CD4-positive, alpha-beta T cell treated with Interleukin-12 subunit alpha and Interleukin-12 subunit beta, for 1 hour (primary cell): ENCODE data around the gene CCDC187.

Experiments used
- DNase-seq: peaks from one replicate; pipeline ENCODE4 v3.0.0-alpha.2; 2020

CCDC187 gene

DNA sequence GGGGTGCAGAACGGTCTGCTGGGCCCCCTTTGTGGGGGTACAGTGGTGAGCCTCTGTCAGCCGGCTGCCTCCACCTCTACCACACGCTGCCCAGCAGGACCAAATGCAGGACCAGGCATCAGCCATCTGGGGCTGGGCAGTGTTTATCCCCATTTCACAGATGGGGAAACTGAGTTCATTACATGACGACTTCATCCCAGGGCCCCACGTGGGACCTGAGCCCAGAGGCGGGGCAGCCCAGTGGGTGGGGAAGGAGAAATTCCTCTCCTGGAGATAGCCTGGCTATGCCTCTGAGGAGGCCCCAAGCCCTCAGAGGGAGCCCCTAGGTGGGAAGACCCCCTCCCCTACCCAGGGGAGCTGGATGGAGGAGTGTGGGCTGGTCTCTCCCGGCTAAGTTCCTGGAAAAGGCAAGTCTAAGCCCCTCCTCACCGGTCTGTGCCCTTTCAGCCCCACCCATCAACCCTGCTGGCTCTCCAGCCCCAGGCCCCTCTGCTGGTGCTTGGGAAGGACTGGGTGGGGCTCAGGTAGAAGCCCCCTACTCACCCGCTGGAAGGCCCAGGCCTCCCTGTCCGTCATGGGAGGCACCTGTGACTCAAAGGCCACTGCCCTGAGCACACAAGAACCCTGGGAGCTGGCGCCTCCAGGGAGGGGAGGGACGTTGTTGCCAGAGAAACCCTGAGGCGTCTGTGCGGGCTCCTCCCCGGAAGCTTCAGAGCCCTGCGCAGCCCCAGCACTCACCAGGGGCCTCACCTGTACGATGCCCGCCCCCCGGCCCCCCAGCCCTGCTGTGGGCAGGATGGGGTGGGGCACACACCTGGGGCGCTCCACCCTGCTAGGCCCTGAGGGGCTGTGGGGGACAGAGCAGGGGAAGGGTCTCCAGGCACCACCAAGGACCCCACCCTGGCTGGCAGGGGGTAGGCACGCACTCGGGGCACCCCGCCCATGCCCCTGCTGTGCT lies 7.4 kb upstream of the CCDC187 start:
- DNase-seq = peak; percentile 16

DNA sequence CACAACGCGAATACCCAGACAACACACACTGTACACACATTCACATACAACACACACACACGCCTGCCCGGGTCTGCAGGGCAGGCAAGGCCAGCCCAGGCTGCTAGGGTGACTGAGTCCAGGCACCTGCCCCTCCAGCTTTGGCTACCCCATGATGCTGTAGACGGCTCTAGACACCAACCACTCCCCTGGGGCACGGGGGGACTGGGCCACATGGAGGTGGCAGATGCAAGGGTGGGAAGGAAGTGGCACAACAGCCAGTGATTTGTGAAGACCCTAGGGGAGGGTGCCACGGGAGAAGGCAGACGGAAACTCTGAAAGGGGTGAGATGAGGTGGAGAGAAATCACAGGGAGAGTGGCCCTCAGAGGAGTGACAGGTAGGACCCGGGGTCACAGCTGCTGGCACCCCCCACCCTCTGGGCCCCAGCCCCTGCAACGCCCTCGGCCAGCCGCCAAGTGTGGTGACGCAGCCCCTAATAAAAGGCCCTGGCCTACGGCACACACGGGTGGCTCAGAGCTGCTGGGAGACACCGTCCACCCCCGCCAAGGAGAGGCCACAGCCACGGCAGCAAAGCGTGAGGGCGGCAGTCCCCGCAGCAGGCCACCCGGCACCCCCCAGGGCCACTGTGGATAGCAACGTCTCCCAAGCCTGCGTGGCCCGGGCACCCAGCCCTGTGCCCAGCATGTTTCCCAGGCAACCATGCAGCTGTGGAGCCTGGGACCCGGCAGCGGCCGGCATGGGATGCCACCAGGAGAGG lies 6.6 kb upstream of the CCDC187 start:
- DNase-seq = no peak

DNA sequence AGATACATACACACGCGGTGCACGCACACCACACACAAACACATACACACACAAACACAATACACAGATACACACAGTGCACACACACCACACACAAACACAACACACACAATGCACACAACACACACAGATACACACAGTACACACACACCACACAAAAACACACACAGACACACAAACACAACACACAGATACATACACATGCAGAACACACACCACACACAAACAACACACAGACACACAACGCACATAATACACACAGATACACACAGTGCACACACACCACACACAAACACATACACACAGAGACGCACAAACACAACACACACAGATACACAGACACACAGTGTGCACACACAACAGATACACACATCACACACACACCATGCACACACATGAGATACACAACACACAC lies 5.9 kb upstream of the CCDC187 start:
- no peak for DNase-seq

DNA sequence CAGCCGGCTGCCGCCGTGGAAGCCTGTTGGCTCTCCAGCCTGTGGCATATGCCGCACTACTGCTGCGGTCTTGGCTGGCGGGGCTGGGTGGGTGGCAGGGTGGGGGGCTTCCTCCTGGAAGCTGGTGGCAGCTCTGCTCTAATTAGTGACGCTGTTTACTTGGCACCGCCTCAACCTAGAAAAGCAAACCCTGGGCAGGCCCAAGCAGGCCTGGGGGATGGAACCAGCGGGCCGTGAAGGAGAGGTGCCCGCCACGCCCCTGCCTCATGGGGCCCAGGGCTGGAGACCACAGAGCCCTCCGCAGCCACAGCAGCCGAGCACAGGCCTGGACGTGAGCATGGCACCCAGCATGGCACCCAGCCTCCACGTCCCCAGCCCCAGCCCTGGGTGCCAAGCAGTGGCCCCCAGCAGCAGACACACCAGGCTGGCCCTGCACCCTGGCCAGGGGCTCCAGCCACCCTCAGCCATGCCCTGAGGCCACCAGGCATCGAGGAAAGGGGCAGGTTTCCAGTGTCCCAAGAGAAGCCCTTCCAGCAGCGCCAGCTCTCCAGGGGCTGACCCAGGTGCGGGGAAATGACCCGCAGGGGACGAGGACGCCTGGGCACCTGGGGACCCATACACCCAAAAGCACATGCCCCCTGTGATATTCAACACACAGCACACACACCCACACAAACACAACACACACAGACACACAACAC lies 5.4 kb upstream of the CCDC187 start:
- DNase-seq = no peak

DNA sequence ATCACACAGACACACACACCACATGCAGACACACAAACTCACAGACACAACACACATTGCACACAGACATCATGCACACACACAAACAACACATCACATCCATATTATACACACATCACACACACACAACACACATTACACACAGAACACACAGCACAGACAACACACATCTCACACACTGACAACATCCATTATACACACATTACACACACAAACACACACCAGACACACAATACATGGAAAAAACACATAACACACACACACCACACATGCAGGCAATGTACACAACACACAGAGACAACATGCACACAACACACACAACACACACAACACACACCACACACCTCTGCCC lies 4.8 kb upstream of the CCDC187 start:
- DNase-seq = no peak

DNA sequence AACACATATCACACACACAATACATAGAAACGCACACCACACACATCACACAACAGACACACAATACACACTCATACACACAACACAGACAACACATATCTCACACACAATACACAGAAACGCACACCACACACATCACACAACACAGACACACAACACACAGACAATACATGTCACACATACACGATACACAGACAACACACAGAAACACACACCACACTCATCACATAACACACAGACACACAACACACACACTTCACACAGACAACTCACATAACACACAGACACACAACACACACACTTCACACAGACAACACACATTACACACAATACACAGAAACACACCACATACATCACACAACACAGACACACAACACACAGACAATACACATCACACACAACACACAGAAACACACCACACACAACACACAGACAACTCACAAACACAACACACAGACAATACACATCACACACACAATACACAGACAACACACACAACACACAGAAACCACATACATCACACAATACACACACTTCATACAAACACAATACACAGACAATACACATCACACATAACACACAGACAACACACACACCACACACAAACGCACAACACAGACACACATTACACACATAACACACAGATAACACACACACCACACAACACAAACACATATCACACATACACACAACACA lies 4.3 kb upstream of the CCDC187 start:
- DNase-seq = no peak

DNA sequence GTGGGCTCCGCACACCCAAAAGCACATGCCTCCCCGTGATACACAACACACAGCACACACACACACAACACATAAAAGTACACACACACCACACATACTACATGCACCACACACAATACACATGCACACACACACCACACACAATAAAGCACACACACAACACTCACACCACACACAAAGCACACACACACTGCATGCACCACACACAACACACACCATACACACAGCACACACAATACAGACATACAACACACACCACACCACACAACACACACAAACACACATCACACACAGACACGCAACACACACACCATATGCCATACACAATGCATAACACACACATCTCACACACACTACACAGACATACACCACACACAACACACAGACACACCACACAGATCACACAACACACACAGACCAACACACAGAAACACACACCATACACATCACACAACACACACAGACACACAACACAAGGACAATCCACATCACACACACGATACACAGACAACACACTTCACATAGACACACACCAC lies 3.4 kb upstream of the CCDC187 start:
- no peak for DNase-seq

DNA sequence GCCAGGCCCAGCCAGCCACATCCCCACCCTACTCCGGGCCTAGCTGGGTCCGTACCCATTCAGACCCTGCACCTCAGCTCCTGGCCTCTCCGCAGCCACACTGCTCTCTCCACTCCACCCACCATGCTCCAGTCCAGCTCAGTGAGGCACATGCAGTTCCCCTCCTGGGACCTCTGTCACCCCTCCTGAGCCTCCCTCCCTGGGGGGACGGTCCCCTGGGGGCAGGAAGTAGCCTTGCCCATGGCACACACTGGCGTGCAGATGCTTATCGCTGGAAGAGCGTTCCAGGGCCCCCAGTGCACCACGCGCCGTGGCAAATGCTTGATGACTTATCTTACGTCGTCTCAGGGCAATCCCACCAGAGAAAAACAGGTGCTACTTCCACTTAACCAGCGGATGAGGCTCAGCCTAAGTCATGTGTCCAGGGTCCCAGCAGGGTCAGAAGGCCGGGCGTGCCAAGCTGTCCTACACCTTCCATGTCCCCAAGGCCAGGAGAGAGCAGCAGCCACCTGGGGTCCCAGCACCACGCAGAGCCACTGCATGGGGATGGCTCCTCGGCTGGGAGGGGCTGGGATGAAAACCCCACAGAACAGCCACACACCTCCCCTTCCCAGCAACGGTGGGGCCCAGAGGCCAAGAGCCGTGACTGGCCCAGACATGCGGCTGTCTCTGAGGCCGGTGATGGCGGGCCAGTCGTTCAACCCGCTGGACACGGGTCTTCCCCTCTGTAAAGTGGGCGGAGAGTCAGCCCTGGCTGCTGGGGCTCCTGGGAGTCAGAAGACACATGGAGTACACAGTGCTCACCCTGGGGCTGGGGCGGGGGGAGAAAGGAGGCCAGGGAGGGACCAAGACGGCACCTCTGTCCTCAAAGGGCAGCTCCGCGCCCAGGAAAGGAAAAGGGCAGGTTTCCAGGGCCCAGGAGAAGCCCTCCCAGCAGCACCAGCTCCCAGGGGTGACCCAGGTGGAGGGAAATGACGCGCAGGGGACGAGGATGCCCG lies 2.6 kb upstream of the CCDC187 start:
- DNase-seq = no peak

DNA sequence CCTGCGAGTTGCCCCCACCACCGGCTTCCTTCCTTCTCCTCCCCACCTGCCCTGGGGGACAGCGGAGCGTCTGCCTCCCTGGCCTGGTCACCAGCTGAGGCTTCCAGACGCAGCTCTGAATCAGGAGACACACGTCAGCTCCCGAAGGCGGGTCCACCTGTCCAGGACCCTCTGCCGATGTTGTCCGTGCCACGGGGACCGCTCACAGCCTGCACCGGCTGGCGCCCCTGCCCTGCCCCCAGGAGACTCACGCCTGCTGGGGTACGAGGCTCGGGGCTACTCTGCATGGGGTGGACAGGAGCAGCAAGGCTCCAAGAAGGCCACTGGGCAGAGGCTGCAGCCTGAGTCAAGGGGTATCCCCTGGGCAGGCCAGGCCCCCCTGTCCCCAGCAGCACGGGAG lies 1.9 kb upstream of the CCDC187 start:
- DNase-seq = no peak

DNA sequence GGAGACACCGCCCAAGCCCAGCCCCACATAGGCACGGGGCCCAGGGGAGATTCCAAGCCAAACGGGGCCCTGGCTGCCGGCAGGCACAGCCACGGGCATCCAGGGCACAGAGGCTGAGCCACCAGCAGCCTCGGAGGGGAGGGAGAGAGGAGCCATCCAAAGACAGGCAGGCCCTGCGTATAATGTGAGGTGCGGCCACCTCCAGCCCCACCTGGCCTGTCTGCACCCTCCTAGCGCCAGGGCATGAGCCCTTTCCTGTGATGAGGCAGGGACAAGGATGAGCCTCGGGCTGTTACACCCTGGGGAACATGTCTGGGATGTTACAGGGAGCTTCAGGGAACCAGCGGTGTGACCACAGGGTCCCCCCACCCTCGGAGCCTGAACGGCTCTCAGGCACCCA lies 1.1 kb upstream of the CCDC187 start:
- DNase-seq = no peak

DNA sequence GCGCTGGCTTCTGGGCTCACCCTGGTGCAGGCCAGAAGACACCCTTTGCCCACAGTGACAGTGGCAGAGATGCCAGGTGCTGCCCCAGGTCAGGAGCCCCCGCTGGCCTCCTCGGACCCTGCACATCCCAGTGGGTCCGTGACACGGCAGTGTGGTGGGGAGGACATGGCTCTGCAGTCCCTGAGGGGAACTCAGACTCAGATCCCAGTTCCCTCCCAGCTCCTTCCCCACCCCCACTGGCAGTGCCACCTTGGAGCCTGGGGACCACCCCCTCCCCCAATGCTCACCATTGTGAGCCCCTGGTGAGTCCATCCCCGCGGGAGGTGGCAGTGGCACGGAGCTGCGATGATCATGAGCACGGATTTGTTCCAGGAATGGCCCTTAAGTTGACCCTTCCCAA lies 562 bp upstream of the CCDC187 start:
- DNase-seq = no peak

DNA sequence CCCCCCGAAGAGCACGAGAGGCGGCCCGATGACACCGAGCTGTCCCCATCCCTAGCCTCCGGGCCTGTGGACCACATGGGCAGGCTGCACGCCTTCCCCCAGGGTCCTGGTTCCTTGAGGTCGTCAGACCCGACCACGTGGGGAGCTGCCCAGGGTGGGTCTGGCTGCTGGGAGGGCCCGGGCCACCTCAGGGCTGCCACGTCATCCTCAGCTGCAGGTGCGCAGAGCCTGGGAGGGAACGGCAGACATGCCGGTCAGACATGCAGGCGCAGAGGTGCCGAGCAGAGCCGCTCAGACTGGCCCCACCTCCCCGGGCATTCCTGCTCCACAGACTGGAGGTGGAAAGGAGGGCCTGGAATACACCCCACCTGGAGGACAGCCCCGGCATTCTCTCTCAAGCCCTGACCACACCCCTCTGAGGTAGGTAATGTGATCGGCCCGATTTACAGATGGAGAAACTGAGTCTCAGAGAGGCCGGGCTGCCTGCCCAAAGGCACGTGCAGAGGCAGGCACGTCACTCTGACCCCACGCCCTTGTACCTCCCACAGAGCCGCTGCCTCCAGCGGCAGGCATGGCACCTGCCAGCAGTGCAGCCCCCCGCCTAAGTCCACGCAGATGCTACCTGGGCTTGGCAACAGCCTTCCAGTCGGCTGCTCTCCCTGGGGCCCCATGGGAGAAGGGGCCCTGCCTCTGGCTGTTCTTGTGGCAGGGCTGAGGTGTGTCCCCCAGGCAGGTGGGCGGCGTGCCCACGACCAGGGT lies 649 bp downstream of the CCDC187 start:
- no peak for DNase-seq

DNA sequence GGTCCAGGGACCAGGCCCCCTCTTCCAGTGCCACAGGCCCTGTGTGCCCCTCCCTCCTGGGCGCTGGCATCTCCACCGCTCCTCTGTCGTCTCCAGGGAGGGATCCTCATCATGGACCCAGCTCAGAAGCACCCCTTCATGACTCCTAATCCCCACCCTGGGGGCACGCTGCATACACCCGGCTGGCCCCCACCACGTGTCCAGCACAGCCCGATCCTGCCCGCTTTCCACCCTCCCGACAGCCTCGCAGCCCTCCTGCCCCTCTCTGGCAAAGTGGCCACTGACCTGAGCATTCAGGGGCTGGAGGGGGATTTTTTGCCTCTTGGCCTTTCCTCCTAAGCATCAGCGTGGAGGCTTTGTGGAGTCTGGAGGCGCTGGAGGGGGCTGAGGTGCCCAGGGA lies 1.4 kb downstream of the CCDC187 start:
- no peak for DNase-seq

DNA sequence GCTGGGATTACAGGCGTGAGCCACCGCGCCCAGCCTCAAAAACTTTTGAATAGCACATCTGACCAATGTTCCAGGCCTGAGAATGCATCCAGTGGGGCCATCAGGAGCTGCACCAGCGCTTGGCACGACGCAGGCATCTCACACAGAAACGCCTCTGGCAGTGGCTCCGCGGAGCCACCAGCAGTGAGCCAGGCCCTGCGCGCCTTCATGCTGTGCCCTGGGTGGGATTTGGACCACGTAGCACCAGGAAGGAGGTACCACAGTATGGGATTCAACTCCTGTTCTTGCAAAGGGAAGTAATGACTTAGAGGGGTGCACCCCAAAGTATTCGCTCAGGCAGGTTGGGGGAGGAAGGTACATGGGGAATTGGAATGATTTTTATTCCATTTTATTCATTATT lies 3.0 kb downstream of the CCDC187 start:
- DNase-seq = no peak

DNA sequence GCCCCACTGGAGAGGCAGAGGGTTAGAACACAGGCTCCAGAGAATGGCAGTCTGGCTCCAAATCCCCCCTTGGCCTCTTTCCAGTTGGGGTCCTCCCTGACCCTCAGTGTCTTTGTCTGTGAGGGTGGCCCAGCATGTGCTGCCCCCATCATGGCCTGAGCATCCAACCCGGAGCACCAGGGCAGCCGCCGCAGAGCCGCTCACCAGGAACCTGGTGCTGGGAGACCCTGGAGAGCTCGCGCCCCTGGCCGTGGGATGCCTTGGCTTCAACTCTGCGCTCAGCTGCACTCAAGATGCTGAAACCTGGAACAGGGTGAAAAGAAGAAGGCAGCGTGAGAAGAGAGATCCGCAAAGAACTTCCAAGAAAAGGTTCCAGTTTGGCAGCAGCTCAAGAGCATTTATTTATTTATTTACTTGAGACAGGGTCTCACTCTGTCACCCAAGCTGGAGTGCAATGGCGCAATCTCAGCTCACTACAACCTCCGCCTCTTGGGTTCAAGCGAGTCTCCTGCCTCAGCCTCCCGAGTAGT lies 3.8 kb downstream of the CCDC187 start:
- DNase-seq = no peak

DNA sequence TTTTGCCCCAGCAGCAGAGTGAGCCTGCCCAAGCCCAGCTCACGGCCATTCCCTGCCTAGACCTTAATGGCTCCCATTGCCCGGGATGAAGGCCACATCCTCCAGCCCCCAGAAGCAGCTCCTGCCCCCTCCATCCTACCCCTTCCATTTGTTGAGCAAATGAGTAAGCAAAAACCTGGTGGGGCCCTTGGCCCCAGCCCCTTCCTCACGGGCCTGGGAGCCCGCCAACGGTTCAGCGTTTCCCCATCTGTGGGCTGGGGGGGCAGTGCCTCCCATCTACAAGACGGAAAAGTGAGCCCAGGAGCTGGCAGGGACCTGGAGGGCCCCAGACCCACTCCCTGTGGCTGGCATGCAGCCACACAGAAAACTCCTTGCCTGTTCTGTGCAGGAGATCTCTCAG lies 4.4 kb downstream of the CCDC187 start:
- no peak for DNase-seq

DNA sequence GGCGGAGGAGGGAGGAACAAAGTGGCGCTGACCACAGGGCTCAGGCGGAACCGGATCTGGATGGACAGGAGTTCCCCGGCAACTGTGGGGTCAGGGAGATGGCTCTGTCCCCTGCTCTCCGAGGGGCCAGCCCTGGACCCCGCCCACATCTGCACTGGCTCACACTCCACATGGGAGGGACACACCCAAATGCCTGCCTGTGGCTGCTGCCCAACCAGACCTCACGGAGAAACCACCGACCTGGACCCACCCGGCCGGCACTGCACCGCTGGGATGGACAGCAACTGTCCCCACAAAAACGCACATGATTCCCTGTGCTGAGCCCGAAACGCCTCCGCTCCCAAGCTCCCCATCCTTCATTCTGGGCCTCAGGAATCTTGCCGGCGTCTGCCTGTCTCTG lies 4.8 kb downstream of the CCDC187 start:
- DNase-seq = no peak

DNA sequence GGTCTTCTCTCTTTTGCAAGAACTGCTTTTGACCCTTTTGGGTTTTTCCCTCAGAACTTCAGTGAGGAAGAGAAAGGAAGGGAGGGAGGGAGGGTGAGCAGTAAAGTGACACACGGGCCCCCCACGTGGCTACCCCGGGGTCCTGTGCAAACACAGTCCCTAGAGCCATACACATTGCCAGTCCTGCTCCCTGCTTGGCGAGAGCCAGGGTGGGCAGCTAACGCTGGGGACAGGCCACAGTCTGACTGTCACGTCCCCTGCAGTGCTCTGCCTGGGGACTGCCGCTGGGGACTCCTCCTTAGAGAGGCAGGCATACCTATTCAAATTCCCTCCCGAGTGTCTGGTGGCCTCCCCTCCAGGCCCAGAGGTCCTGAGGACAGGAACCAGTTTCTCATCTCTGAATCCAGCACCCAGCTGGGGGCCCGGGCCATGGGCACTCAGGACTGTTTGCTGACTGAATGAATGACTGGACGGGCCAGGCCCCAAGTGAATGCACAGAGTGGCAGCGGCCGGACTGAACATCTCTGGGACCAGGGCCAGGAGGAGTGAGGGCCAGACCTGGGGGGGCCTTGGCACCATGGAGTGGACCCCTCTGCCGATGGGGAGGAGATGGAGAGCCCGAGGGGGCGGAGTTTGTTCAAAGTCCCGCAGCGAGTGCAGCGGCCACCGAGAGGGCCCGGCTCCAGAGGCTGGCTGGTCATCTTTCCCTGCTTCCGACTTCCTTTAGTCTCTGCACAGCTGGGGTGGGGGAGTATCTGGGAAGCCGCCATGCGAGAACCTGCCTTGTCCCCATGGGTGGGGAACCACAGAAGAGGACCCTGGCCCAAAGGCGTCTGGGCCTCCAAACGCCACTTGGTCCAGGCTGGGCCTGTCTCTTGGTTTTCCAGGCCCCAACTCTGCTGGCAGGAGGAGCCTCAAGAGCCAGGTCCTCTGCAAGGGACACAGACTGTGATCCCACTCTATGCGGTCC lies 5.8 kb downstream of the CCDC187 start:
- DNase-seq = no peak

DNA sequence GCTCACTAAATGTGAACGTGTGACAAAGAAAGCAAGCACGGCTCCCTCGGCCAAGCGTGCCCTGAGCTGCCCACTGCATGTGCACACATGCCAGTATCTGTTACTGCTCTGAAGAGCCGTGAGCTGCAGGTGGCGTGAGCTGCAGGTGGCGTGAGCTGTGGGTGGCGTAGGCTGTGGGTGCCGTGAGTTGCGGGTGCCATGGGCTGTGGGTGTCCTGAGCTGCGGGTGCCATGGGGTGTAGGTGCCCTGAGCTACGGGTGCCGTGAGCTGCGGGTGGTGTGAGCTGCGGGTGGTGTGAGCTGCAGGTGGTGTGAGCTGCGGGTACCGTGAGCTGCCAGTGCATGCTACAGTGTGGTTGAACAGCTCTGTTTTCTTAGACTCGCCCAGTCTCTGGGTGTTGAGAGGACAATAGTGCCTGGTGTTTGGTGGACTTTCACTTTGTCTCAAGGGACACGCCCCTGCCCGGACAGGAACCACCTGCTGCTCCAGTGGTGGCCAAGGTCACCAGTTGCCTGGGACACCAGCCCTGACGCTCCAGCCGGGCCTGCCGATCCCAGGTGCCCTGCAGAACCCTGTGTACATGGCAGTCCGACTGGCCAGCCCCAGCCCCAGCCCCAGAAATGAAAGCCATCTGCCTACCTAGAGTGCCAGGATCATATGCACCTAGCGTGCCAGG lies 6.7 kb downstream of the CCDC187 start:
- no peak for DNase-seq
